Measurements from ENCODE around the gene CSPG4.

DNA sequence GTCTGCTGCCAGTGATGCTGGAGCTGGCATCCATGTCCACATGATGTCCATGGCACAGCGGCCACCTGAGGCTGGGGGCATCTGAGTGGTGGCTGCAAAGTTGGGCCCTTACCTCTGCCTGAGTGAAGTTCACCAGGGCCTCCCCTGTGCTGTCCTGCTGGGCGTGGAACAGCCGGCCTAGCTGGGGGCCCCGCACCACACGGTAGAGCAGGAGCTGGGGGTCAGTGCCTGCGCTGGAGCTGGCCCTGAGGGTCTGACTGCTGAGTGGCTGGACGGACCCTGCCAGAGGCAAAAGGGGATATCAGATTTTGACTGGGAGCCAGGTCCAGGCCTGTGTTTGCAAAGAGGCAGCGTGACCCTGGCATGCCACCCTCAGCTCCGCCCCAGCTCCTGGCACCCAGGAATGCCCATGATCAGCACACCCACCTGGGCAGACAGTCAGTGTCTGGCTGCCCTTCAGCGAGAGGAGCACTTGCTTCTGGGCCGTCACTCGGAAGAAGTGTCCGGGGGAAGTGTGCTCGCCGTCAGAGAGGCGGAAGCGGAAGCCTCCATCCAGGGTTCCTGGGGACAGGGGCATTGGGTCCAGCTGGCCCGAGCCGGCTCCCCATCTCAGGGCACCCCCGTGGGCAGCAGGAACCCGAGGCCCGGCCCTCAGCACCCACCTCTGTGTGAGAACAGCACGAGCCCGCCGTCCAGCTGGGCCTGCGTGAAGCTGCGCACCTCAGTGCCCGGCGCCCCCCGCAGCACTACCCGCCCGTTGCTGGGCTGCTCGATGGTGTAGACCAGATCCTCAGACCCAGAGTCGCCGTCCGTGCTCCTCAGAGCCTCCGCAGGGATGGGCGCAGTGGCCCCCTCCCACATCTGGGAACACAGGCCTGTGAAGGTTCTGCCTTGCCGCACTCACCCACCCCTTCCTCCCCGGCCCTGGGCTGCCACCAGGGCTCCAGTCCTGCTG lies 30.2 kb downstream of the CSPG4 start:
- TF ChIP-seq, protein P1, sequence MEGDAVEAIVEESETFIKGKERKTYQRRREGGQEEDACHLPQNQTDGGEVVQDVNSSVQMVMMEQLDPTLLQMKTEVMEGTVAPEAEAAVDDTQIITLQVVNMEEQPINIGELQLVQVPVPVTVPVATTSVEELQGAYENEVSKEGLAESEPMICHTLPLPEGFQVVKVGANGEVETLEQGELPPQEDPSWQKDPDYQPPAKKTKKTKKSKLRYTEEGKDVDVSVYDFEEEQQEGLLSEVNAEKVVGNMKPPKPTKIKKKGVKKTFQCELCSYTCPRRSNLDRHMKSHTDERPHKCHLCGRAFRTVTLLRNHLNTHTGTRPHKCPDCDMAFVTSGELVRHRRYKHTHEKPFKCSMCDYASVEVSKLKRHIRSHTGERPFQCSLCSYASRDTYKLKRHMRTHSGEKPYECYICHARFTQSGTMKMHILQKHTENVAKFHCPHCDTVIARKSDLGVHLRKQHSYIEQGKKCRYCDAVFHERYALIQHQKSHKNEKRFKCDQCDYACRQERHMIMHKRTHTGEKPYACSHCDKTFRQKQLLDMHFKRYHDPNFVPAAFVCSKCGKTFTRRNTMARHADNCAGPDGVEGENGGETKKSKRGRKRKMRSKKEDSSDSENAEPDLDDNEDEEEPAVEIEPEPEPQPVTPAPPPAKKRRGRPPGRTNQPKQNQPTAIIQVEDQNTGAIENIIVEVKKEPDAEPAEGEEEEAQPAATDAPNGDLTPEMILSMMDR (IDR thresholded peaks at IDR 0.05; ENCODE audit: low read depth, low read length, poor library complexity, severe bottlenecking), result no peak
- no peak for TF ChIP-seq EZH2phosphoT487 (IDR thresholded peaks at IDR 0.05; ENCODE audit: borderline replicate concordance, low read length)
